ENCODE results near the gene PRSS56. TPM values are rescaled to one million over a fixed set of nuclear protein-coding genes. Genes with fewer than 3 reads are reported as not detected.

PRSS56 gene
- total and polyA plus RNA-seq, 2 of the 8 experiments (the other 6 are each of a cell fraction or from before 2014, with no cell fraction given): 0.03 TPM; not detected in 1

DNA sequence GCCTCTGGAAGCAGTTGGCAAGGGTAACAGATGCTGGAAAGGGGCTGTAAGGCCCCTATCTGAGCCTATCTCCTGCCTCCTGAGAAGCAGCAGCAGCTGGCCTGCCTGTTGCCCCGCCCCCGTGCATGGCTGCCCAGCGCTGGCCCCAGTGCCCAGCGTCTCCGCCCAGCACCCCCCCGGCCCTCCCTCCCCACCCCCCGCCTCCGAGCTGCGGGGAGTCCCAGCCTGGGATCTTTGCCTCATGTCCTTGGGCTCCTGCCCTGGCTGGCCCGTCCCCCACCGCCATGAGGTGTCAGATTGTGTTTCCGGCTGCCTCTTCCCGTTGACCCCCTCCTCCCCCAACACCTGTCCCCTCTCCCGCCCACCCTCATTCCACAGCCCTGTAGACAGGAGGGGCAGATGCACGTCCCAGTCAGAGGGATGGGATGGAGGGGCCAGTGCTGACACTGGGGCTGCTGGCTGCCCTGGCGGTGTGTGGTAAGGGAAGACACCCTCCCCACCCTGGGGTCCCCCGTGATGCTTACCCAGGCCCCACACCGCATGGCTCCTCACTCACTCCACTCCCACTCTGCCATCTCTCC, 5.7 kb downstream of the PRSS56 start, which contains the start of gene CHRND:
Gene CHRND (plus strand): TSS at position 370 of the 581 bp plus-strand sequence. CDS start 56 bp downstream, at position 426.
- Histone ChIP-seq H3K4me3 (ENCODE audit: extremely low read depth in 1 of 4, insufficient read depth in 2 of 4, low read depth in 3 of 4, low read length in 4 of 4) (no peak within 1 kb of the TSS), H3K23ac (ENCODE audit: insufficient read length) (no peak within 1 kb of the TSS), H3K4ac (replicated peaks; ENCODE audit: insufficient read length, low read depth, low read length) (peak within 1 kb of the TSS; percentile 69), H2BK15ac (ENCODE audit: low read length) (no peak within 1 kb of the TSS), H2AK5ac (ENCODE audit: low read depth, low read length) (no peak within 1 kb of the TSS), H3K18ac (ENCODE audit: extremely low read depth, low read length) (no peak within 1 kb of the TSS), H4K5ac (ENCODE audit: insufficient read length, low read depth, low read length) (no peak within 1 kb of the TSS), H3K36me3 (ENCODE audit: control insufficient read depth in 2 of 4, insufficient read depth in 4 of 4, low read length in 3 of 4) (no peaks in the 10 kb centered on the region), H2BK12ac (ENCODE audit: low read depth, low read length) (no peak within 1 kb of the TSS), H3K9me3 (ENCODE audit: insufficient read depth in 2 of 2, low read depth in 1 of 2, low read length in 1 of 2) (no peaks in the 10 kb centered on the region), H3K4me1 (replicated peaks in 1 of 4; ENCODE audit: control insufficient read depth in 3 of 4, insufficient read depth in 4 of 4, low read length in 3 of 4) (peaks cover 0 to 22% (median 11%) of the 10 kb centered on the region in 4 experiments; a peak in 6 of 7 replicates), H3K79me1 (ENCODE audit: low read depth, low read length) (no peaks in the 10 kb centered on the region), H3K27me3 (replicated peaks in 1 of 4; ENCODE audit: control insufficient read depth in 3 of 4, extremely low read depth in 1 of 4, insufficient read depth in 3 of 4, low read length in 3 of 4) (peaks cover 19 to 46% (median 34%) of the 10 kb centered on the region in 4 experiments), H3K14ac (ENCODE audit: insufficient read length) (no peak within 1 kb of the TSS), H3K79me2 (ENCODE audit: control insufficient read depth in 1 of 2, insufficient read depth in 2 of 2, low read length in 2 of 2) (no peaks in the 10 kb centered on the region), H4K91ac (replicated peaks; ENCODE audit: insufficient read length, low read length) (no peak within 1 kb of the TSS), H2BK5ac (ENCODE audit: low read depth, low read length) (no peak within 1 kb of the TSS), H4K20me1 (replicated peaks in 1 of 2; ENCODE audit: control insufficient read depth in 1 of 2, insufficient read depth in 2 of 2, low read length in 2 of 2) (peaks cover 3 to 4% of the 10 kb centered on the region in 2 experiments), H3K23me2 (ENCODE audit: low read depth, low read length) (peaks cover 10% of the 10 kb centered on the region; the same call in 1 of the 2 replicates), H4K8ac (ENCODE audit: extremely low read depth, insufficient read depth, low read length) (no peak within 1 kb of the TSS; the same call in 1 of the 2 replicates), H3K56ac (replicated peaks; ENCODE audit: insufficient read length, low read depth, low read length) (no peak within 1 kb of the TSS), H3K9ac (replicated peaks in 1 of 4; ENCODE audit: extremely low read depth in 1 of 4, low read depth in 3 of 4, low read length in 3 of 4) (no peak within 1 kb of the TSS), H3K4me2 (ENCODE audit: insufficient read depth in 1 of 2, low read depth in 2 of 2, low read length in 2 of 2) (no peak within 1 kb of the TSS), H2AFZ (ENCODE audit: low read length) (no peak within 1 kb of the TSS), H2BK20ac (ENCODE audit: low read length) (no peak within 1 kb of the TSS), H2BK120ac (replicated peaks; ENCODE audit: low read depth, low read length) (no peak within 1 kb of the TSS), H3K27ac (ENCODE audit: low read depth, low read length) (no peak within 1 kb of the TSS)
- no peak for FAIRE-seq
- 71% methylated on average over 4 of the region's 18 CpGs; no CpG with 5 or more reads in 1 of the 2 experiments for WGBS, 2 experiments (ENCODE audit: extremely low coverage in 1 of 2, insufficient coverage in 1 of 2, insufficient read length in 1 of 2, insufficient replicate concordance in 2 of 2, low coverage in 1 of 2, low lambda C conversion rate in 2 of 2, missing lambda C conversion rate in 1 of 2)
- ChIA-PET POLR2A (ENCODE audit: partially characterized antibody) (interaction anchor here (1.9 to 2.1 kb wide), 2 partner anchors 10 to 13 kb away, joined by 5 read pairs; partner anchors contain the start of gene CHRNG), CTCF (ENCODE audit: partially characterized antibody) (interaction anchor here (0.6 to 10.6 kb wide), 7 partner anchors 9 to 1537 kb away, joined by 3 to 176 read pairs (median 4); no protein-coding TSS in a partner anchor)
- TF ChIP-seq TAF1 (IDR thresholded peaks at IDR 0.05; ENCODE audit: low read depth, low read length) (no peak), RBBP5 (IDR thresholded peaks at IDR 0.05; ENCODE audit: borderline replicate concordance, low read depth, low read length) (no peak)
- DNase-seq (ENCODE audit: low read depth in 1 of 2, low spot score in 2 of 2): no peak

All from H1 (cell line).